Lower lobe of right lung (tissue), 2 donors: ENCODE results near the gene SLA2. TPM values are rescaled to one million over a fixed set of nuclear protein-coding genes. Genes with fewer than 3 reads are reported as not detected.

Source experiments
- ATAC-seq, 2 donors: fragments of 200-7000 bp; cut with Tn5 transposase; one replicate each; pipeline ENCODE4 v1.9.1; 2020 to 2022; ENCODE audit warnings: mild to moderate bottlenecking in 2 of 2, moderate library complexity in 2 of 2
- DNase-seq: peaks from one replicate; pipeline ENCODE4 v3.0.0-alpha.2; 2020
- H3K27ac ChIP-seq: fragments of 200-600 bp; one replicate; pipeline ENCODE4 v1.8.0; 2022
- H3K27me3 ChIP-seq: fragments of 200-600 bp; one replicate; pipeline ENCODE4 v1.8.0; 2022; ENCODE audit warnings: low read depth
- H3K36me3 ChIP-seq: fragments of 200-600 bp; one replicate; pipeline ENCODE4 v1.8.0; 2022; ENCODE audit warnings: mild to moderate bottlenecking
- H3K4me1 ChIP-seq: fragments of 200-600 bp; one replicate; pipeline ENCODE4 v1.8.0; 2022
- H3K4me3 ChIP-seq: fragments of 200-600 bp; one replicate; pipeline ENCODE4 v1.8.0; 2022; ENCODE audit warnings: mild to moderate bottlenecking
- H3K9me3 ChIP-seq: fragments of 200-600 bp; one replicate; pipeline ENCODE4 v1.8.0; 2022
- intact Hi-C: fragments of 100-400 bp; cut with DNase I; formaldehyde crosslinking; loops from one replicate; pipeline ENCODE4 v1.11.0; 2022
- total RNA-seq: library from RNA; stranded (reverse); fragmentation: NEBNext Ultra II Directional; extraction: Animal tissue kit (Norgen Biotek cat#: 25700); gene quantifications from one replicate; pipeline ENCODE4 v1.2.1, GENCODE V29; 2021
- TF ChIP-seq, protein P1 (sequence below): fragments of 200-600 bp; IDR thresholded peaks from one replicate; pipeline ENCODE4 v1.8.0; 2022; ENCODE audit warnings: antibody characterized with exemption, mild to moderate bottlenecking
- donor health status: DM: no; HTN: yes; CAD: no; lungs with severe emphysema.

SLA2 gene
- total RNA-seq, 1 donor from 2014 or later, result 1.4 TPM

DNA sequence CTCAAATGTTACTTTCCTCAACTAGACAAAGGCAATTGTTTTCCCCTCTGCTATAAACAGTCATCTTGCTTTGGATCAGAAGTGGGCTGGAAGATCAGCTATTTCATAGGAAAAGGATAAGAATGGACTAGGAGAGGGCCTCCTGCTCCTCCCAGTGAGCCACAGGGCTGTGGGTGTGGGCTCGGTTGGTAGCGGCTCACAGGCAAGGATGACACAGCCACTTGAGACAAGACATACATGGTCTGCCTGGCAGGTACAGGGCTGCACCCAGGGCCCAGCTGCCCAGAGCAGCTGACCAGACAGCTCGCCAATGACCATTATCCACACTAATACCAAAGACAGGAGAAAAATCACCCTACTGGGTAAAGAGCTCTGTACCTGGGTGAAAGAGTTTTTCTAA, 9.0 kb upstream of the SLA2 start:
- H3K9me3 ChIP-seq, result no peaks in the 10 kb centered on the region
- DNase-seq (no peak), ATAC-seq (no peak)
- TF ChIP-seq, protein P1, sequence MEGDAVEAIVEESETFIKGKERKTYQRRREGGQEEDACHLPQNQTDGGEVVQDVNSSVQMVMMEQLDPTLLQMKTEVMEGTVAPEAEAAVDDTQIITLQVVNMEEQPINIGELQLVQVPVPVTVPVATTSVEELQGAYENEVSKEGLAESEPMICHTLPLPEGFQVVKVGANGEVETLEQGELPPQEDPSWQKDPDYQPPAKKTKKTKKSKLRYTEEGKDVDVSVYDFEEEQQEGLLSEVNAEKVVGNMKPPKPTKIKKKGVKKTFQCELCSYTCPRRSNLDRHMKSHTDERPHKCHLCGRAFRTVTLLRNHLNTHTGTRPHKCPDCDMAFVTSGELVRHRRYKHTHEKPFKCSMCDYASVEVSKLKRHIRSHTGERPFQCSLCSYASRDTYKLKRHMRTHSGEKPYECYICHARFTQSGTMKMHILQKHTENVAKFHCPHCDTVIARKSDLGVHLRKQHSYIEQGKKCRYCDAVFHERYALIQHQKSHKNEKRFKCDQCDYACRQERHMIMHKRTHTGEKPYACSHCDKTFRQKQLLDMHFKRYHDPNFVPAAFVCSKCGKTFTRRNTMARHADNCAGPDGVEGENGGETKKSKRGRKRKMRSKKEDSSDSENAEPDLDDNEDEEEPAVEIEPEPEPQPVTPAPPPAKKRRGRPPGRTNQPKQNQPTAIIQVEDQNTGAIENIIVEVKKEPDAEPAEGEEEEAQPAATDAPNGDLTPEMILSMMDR, result no peak
- no peak overlapping the region for H3K27ac ChIP-seq
- intact Hi-C loops, result no loop called here
- H3K4me3 ChIP-seq, result no peak overlapping the region
- no peaks in the 10 kb centered on the region for H3K4me1 ChIP-seq
- H3K36me3 ChIP-seq, result peaks cover 62% of the 10 kb centered on the region
- no peaks in the 10 kb centered on the region for H3K27me3 ChIP-seq

DNA sequence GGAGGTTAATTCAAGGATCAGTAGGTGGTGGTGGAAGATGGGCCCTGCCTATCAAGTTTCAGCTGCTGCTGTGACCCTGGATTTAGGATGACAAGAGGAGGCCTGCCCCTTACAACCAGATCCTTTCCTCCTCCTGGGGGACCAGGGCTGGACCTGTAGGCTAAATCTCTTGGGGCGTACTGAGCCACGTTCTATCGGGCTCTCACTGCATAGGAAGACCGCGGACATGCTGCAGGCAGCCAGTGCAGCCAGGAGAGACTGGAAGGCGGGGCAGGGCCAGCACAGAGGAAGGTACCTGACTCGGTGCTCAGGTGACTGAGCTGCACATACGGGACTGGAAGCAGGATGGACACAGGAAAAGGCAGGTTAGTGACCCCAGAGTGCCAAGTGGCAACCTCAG, 8.5 kb upstream of the SLA2 start:
- Histone ChIP-seq H3K36me3 (peaks cover 59% of the 10 kb centered on the region), H3K4me1 (no peaks in the 10 kb centered on the region), H3K4me3 (no peak overlapping the region), H3K9me3 (no peaks in the 10 kb centered on the region), H3K27ac (no peak overlapping the region), H3K27me3 (no peaks in the 10 kb centered on the region)
- DNase-seq, result no peak
- no peak for ATAC-seq
- TF ChIP-seq, protein P1, result no peak
- intact Hi-C loops, result no loop called here

DNA sequence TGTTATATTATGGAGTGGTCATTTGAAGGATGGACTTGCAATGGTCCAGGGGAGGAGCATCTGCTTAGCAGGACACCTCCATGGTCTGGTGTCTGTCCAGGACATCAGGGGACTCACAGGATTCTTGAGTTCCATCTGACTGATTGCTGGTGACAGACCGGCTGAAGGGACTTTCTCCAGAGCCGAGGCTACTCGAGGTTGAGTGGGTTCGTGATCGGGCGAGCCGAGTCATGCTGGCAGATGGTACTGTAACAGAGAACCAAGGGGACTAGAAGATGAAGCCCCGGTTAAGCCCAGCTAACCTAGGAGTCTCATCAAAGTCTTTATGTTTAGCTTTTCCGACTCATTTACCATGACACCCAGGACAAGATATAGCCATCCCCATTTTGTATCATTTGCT, 7.5 kb upstream of the SLA2 start:
- DNase-seq, result no peak
- no peaks in the 10 kb centered on the region for H3K4me1 ChIP-seq
- ATAC-seq, result no peak
- TF ChIP-seq, protein P1, result no peak
- intact Hi-C loops, result no loop called here
- no peak overlapping the region for H3K4me3 ChIP-seq
- H3K9me3 ChIP-seq, result no peaks in the 10 kb centered on the region
- no peak overlapping the region for H3K27ac ChIP-seq
- no peaks in the 10 kb centered on the region for H3K27me3 ChIP-seq
- H3K36me3 ChIP-seq, result peaks cover 52% of the 10 kb centered on the region

- H3K27ac ChIP-seq, result no peak overlapping the region
- intact Hi-C loops, result no loop called here
- no peak overlapping the region for H3K4me3 ChIP-seq
- ATAC-seq, result no peak
- no peaks in the 10 kb centered on the region for H3K4me1 ChIP-seq
- DNase-seq, result no peak
- TF ChIP-seq, protein P1, result no peak
- H3K36me3 ChIP-seq, result peaks cover 7% of the 10 kb centered on the region
- H3K27me3 ChIP-seq, result no peaks in the 10 kb centered on the region
- H3K9me3 ChIP-seq, result no peaks in the 10 kb centered on the region
Measured at GRCh38 chr20:36647196-36648121, 1.5 kb upstream of the SLA2 start.

- H3K36me3 ChIP-seq, result peaks cover 7% of the 10 kb centered on the region
- TF ChIP-seq, protein P1, result no peak
- intact Hi-C loops, result no loop called here
- H3K9me3 ChIP-seq, result no peaks in the 10 kb centered on the region
- no peak overlapping the region for H3K4me3 ChIP-seq
- H3K4me1 ChIP-seq, result no peaks in the 10 kb centered on the region
- DNase-seq, result no peak
- ATAC-seq, result no peak
- no peaks in the 10 kb centered on the region for H3K27me3 ChIP-seq
- no peak overlapping the region for H3K27ac ChIP-seq
Measured at GRCh38 chr20:36646678-36647077, 682 bp upstream of the SLA2 start.
